Stimulated activated CD8-positive, alpha-beta memory T cell treated with anti-CD3 and anti-CD28 coated beads, Interleukin-7, amount 100 ng/mL, for 4 hours (primary cell): Measurements from ENCODE around the gene NECAP2.

ENCODE experiments used
- DNase-seq, 2 donors: peaks; one replicate each; pipeline ENCODE4 v3.0.0-alpha.2; 2020; ENCODE audit warnings: low read depth in 2 of 2

Gene NECAP2

GRCh38 chr1:16440470-16441281, at the start of gene NECAP2:
Gene NECAP2, plus strand, starts transcription at chr1:16440724. Its CDS starts 38 bp downstream, at chr1:16440762.
- peak; percentile 84 to 89 for DNase-seq

- no peak for DNase-seq
Measured at GRCh38 chr1:16391411-16391810, 49.1 kb upstream of the NECAP2 start.

- DNase-seq = no peak
Measured at GRCh38 chr1:16392740-16393569, 47.6 kb upstream of the NECAP2 start.

- no peak for DNase-seq
Measured at GRCh38 chr1:16393570-16394521, 46.7 kb upstream of the NECAP2 start.

- no peak for DNase-seq
Measured at GRCh38 chr1:16394977-16395376, 45.5 kb upstream of the NECAP2 start.

- DNase-seq = no peak
Measured at GRCh38 chr1:16396591-16396990, 43.9 kb upstream of the NECAP2 start.

- no peak for DNase-seq
Measured at GRCh38 chr1:16397120-16397519, 43.4 kb upstream of the NECAP2 start.

GRCh38 chr1:16398371-16398953, 42.1 kb upstream of the NECAP2 start:
- DNase-seq = no peak

- no peak for DNase-seq
Measured at GRCh38 chr1:16402742-16403141, 37.8 kb upstream of the NECAP2 start.

- no peak for DNase-seq
Measured at GRCh38 chr1:16405441-16405840, 35.1 kb upstream of the NECAP2 start.

- DNase-seq = no peak
Measured at GRCh38 chr1:16406868-16407267, 33.7 kb upstream of the NECAP2 start.

GRCh38 chr1:16409536-16410152, 30.9 kb upstream of the NECAP2 start:
- no peak for DNase-seq

- DNase-seq = no peak
Measured at GRCh38 chr1:16410803-16411202, 29.7 kb upstream of the NECAP2 start.

GRCh38 chr1:16413191-16413590, 27.3 kb upstream of the NECAP2 start:
- DNase-seq = no peak

- DNase-seq = no peak
Measured at GRCh38 chr1:16418823-16419425, 21.6 kb upstream of the NECAP2 start.

GRCh38 chr1:16420424-16421118, 20.0 kb upstream of the NECAP2 start:
- peak; percentile 41 to 43 for DNase-seq

- DNase-seq = no peak
Measured at GRCh38 chr1:16421201-16421600, 19.3 kb upstream of the NECAP2 start.

GRCh38 chr1:16422041-16422440, 18.5 kb upstream of the NECAP2 start:
- no peak for DNase-seq

GRCh38 chr1:16425125-16426025, 15.1 kb upstream of the NECAP2 start:
- no peak for DNase-seq
